ENCODE data around the gene DUT. TPM values are rescaled to one million over a fixed set of nuclear protein-coding genes. Genes with fewer than 3 reads are reported as not detected.

DUT gene
- total and polyA plus RNA-seq, 2 of the 8 experiments (the other 6 are each of a cell fraction or from before 2014, with no cell fraction given), result 71.5 to 246 TPM

DNA sequence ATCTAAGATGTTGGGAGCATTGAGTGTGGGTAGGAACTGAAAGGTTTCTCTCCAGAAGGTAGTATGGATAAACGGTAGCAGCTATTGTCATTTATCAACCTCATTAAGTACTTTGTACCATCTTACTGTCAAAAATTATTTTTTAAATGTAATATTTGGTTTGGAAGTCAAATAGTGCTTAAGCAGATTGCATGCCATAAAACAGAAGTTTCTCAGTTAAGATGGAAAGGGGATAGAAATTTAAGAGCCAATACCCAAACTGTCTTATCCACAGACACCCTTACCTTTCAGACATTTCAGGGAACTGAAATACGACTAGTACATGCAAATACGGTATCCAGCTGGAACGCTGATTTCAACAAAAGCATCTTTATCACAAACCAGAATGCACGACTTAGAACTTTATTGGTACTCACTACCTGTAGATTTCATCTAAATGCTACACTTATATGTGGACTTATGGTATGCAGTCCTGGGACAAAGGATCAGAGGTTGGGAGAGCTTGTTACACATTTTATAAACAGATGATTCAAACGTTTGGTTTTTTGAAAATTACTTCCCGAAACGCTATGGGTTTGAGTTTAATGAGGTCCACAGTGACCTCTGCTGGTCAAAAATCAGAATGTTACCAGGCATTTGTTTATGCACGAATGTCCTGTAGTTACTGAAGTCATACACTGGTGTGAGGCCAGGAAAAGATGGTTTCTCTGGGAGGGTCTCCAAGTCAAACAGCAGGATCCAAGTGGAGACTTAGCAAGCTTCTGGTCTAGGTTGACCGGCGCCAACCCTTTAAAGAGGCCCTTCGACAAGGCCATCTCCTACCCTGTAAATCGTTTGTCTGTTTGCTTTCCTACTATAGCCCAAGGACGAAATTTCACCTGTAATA lies 45.7 kb upstream of the DUT start:
- Histone ChIP-seq H2BK15ac (ENCODE audit: low read length) (no peak overlapping the region), H3K23ac (ENCODE audit: insufficient read length) (no peak overlapping the region), H3K18ac (ENCODE audit: extremely low read depth, low read length) (no peak overlapping the region), H3K4ac (replicated peaks; ENCODE audit: insufficient read length, low read depth, low read length) (peak overlapping the region; percentile 79), H2BK120ac (replicated peaks; ENCODE audit: low read depth, low read length) (peak overlapping the region; percentile 72), H3K14ac (ENCODE audit: insufficient read length) (no peak overlapping the region), H2AK5ac (ENCODE audit: low read depth, low read length) (no peak overlapping the region), H3K27me3 (replicated peaks in 1 of 4; ENCODE audit: control insufficient read depth in 3 of 4, extremely low read depth in 1 of 4, insufficient read depth in 3 of 4, low read length in 3 of 4) (no peaks in the 10 kb centered on the region), H4K20me1 (replicated peaks in 1 of 2; ENCODE audit: control insufficient read depth in 1 of 2, insufficient read depth in 2 of 2, low read length in 2 of 2) (no peaks in the 10 kb centered on the region), H4K91ac (replicated peaks; ENCODE audit: insufficient read length, low read length) (peak overlapping the region; percentile 19), H3K4me1 (replicated peaks in 1 of 4; ENCODE audit: control insufficient read depth in 3 of 4, insufficient read depth in 4 of 4, low read length in 3 of 4) (peaks cover 0 to 10% (median 3%) of the 10 kb centered on the region in 4 experiments; a peak in 4 of 7 replicates), H4K8ac (ENCODE audit: extremely low read depth, insufficient read depth, low read length) (no peak overlapping the region), H2BK12ac (ENCODE audit: low read depth, low read length) (no peak overlapping the region), H3K9ac (replicated peaks in 1 of 4; ENCODE audit: extremely low read depth in 1 of 4, low read depth in 3 of 4, low read length in 3 of 4) (no peak overlapping the region), H3K79me2 (ENCODE audit: control insufficient read depth in 1 of 2, insufficient read depth in 2 of 2, low read length in 2 of 2) (no peaks in the 10 kb centered on the region), H2BK5ac (ENCODE audit: low read depth, low read length) (no peak overlapping the region; the same call in 1 of the 2 replicates), H3K4me3 (ENCODE audit: extremely low read depth in 1 of 4, insufficient read depth in 2 of 4, low read depth in 3 of 4, low read length in 4 of 4) (no peak overlapping the region), H3K56ac (replicated peaks; ENCODE audit: insufficient read length, low read depth, low read length) (no peak overlapping the region), H3K23me2 (ENCODE audit: low read depth, low read length) (no peaks in the 10 kb centered on the region; the same call in 1 of the 2 replicates), H4K5ac (ENCODE audit: insufficient read length, low read depth, low read length) (no peak overlapping the region), H3K9me3 (ENCODE audit: insufficient read depth in 2 of 2, low read depth in 1 of 2, low read length in 1 of 2) (no peaks in the 10 kb centered on the region), H2AFZ (ENCODE audit: low read length) (peak overlapping the region; percentile 94), H3K27ac (ENCODE audit: low read depth, low read length) (no peak overlapping the region), H3K79me1 (ENCODE audit: low read depth, low read length) (no peaks in the 10 kb centered on the region), H3K36me3 (ENCODE audit: control insufficient read depth in 2 of 4, insufficient read depth in 4 of 4, low read length in 3 of 4) (no peaks in the 10 kb centered on the region), H2BK20ac (ENCODE audit: low read length) (no peak overlapping the region), H3K4me2 (ENCODE audit: insufficient read depth in 1 of 2, low read depth in 2 of 2, low read length in 2 of 2) (no peak overlapping the region)
- POLR2A ChIA-PET (ENCODE audit: partially characterized antibody), result no interaction called here
- peak; percentile 98 for FAIRE-seq
- peak in 1 of 2 experiments; percentile 73 for DNase-seq (ENCODE audit: low read depth in 1 of 2, low spot score in 2 of 2)
- WGBS, 2 experiments (ENCODE audit: extremely low coverage in 1 of 2, insufficient coverage in 1 of 2, insufficient read length in 1 of 2, insufficient replicate concordance in 2 of 2, low coverage in 1 of 2, low lambda C conversion rate in 2 of 2, missing lambda C conversion rate in 1 of 2), result 49% methylated on average over 14 of the region's 14 CpGs; no CpG with 5 or more reads in 1 of the 2 experiments
- TF ChIP-seq YY1 (IDR thresholded peaks at IDR 0.05; ENCODE audit: low read depth, low read length) (peak; percentile 38; the same call in 1 of the 2 replicates), RAD21 (IDR thresholded peaks at IDR 0.05 in 1 of 2, conservative IDR thresholded peaks at IDR 0.05 in 1 of 2; ENCODE audit: low read depth in 2 of 2, low read length in 2 of 2) (peak; percentile 73 to 78), NRF1 (IDR thresholded peaks at IDR 0.05; ENCODE audit: low read depth, low read length) (no peak), CTCF (IDR thresholded peaks at IDR 0.05; ENCODE audit: control extremely low read depth in 1 of 3, insufficient read depth in 1 of 3, low read depth in 1 of 3, low read length in 3 of 3) (peak in 2 of 3 experiments; percentile 61 to 77; a peak in 3 of 4 replicates), ATF2 (IDR thresholded peaks at IDR 0.05; ENCODE audit: low read length) (no peak), TCF12 (IDR thresholded peaks at IDR 0.05; ENCODE audit: low read depth, low read length) (no peak)
- CTCF ChIA-PET (ENCODE audit: partially characterized antibody), result interaction anchor here (0.6 to 9.4 kb wide), 42 partner anchors 8 to 1038 kb away, joined by 3 to 82 read pairs (median 4); partner anchors contain the start of genes DUT and SLC24A5

Data from H1 (cell line).